ENCODE data around the gene SOX1.
A peak's percentile ranks its signal among the peaks of the same experiment; 100 is the strongest.

The SOX1 gene

DNA sequence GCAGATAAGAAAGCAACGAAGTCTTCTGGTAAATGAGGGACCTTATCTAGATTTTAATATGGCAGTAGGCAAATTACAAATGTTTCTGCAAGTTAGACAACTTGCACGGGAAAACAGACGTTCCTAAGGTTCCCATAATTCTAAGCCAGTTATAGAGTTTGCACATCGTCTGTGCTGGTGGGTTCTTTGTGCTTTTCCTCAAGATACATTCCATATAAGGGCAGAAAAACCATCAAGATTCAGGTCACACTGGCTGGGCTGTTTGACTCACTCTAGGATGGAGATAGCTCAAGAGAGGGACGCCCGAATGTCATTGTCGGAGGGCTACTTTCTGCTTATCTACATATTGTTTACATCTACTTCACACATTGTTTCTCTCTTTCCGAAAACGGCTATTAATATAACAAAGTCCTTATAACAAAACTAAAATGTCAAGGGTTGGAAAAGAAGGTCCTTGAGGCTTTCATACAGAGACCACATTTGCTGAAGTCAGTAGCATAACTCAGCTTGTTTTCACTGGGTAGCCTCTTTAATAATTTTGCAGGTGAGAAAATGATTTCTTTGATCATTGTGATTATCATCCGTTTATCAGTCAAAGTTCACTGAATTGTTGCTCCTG is 44.4 kb downstream of the SOX1 start:
- peak; percentile 42 for DNase-seq

DNA sequence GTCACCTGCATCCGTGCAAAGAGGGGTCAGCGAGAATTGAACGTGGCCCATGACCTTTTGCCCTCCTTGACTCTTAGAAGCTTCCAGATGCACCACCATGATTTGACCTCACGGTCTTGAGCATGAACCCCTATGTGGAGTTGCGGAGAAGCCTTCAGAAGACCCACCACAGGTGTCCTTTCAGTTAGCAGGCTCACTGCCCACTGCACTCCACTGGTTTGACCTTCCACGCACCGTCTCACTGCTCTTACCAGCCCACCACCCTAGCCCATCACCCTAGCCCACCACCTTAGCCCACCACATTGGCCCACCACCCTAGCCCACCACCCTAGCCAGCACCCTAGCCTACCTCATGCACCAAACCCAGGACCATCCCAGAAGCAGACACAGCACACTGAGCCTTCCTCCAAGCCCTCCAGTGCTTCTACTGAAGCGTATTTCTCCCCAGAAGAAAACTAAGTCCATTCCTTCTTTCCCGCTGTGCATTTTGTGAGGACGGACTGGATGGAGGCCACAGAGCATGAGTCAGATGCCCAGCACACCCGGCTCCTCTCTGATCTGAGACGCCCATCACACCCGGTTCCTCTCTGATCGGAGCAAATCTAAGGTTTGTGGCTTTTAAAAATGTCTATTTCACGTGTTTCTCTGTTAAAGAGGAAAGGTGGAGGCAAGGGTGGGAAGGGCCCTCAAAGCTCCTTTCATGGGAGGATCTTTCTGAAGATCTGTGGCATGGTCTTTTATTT is 45.8 kb downstream of the SOX1 start:
- no peak for DNase-seq

DNA sequence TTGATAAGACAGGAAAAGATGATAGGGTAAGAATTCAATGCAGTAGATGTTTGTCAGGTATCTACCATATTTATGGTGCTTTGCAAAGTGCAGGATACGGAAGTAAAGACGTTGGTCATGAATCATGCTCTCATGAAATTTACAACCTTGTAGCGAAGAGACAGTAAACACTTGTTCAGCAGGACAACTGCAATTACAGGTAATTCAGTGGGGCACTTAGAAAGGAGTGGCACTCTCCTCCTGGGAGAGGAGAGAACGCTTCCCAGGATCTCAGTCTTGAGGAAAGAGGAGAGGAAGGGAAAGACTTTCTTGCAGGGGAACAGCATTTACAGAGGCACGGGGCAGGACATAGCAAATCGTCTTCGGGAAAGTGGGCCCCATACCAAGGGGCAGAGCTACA is 46.4 kb downstream of the SOX1 start:
- peak; percentile 55 for DNase-seq

DNA sequence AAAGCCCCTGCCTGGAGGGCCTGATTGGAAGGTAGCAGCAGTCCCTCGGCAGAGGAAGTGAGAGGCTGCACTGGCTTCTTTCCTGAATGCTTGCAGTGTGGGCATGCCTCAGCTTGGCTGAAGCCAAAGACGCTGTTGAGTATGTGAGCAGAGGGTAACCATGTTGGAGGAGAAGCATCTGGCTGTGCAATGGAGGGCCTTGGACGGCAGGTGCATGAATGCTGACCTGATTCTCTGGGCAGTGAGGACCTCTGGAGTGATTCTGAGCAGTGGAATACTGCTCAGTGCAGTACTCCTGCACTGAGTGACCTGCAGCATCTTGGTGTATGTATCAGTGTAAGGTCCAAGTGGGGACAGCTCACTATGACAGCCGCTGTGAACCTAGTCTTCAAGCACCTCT is 46.9 kb downstream of the SOX1 start:
- no peak for DNase-seq

- no peak for DNase-seq
Measured at GRCh38 chr13:112114391-112114790, 47.4 kb downstream of the SOX1 start.

GRCh38 chr13:112115403-112116091 is 48.6 kb downstream of the SOX1 start:
- no peak for DNase-seq

- no peak for DNase-seq
Measured at GRCh38 chr13:112116187-112116950, 49.4 kb downstream of the SOX1 start.

GRCh38 chr13:112117258-112117954 is 50.5 kb downstream of the SOX1 start:
- DNase-seq = no peak

DNA sequence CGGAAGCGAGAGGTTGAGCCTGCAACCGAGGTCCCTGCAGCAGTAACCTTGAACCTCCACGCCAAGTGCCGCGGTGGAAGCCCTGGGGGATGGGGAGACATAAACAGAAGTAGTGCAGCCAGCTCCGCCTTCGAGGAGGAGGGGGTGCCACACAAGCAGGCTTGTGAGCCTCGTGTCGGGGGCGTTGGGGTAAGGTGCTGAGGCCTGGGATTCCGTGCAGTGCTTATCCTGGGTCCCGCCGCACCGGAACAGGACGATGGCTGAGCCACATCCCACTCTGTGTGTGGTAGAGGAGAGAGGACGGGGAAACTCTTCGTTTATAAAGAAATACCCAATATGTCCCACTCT is 51.0 kb downstream of the SOX1 start:
- DNase-seq = no peak

DNA sequence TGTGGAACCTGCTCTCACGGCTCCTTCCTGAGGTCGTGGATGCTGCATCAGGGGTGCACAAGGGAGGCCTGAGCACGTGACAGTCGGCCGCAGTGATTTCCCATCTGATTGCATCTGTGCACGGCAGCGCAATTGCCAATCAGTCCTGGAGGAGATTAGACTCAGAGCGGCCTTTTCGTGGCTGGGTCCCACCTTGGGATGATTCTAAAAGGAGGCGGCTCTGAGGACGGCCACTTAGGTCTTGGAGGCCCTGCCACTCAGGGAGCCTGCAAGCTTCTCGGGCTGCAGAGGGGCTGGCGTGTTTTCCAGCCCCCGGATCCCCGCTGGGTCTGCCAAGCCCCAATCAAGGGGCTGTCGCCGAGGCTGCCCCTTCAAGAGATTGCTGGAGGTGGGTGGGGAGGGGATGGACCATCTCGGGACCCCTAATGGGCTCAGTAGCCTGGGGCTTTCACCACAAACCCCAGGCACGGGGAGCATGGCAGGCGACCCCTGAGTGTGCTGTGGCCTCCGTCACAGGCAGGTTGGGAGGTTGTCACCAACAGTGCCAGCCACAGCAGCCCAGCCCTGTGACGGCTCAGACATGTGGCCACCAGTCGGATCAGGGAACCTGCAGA is 51.6 kb downstream of the SOX1 start:
- DNase-seq = no peak

DNA sequence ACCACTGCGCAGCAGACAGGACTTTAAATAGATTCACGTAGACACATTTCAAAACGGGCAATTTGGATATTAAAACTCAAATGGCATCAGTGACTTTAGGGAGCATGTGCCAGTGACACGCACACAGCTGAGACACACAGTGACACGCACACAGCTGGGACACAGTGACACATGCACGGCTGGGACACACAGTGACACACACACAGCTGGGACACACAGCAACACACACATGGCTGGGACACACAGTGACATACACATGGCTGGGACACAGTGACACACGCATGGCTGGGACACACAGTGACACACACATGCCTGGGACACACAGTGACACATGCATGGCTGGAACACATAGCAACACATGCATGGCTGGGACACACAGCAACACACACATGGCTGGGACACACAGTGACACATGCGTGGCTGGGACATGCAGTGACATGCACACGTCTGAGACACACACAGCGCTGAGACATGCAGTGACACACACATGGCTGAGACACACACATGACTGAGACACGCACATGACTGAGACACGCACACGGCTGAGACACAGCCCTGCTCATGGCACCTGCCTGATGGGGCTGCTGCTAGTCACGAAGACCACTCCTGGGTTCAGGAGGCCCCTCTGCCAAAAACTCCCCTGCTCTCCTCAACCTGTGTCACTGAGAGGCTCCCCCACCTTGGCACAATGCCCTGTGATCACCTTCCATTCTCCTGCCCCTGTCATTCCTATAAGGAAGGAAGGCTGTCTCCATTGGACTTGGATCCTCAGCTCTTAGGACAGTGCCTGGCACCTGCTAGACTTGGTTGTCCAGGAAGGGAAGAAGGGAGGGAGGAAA is 52.5 kb downstream of the SOX1 start:
- no peak for DNase-seq

- no peak for DNase-seq
Measured at GRCh38 chr13:112120031-112120373, 53.1 kb downstream of the SOX1 start.
